Right lobe of liver (tissue), 4 donors: ENCODE data around the gene CCDC180.

Source experiments
- POLR2A ChIP-seq: fragments of 450-650 bp; IDR thresholded peaks from one replicate; pipeline ENCODE4 v1.6.1; 2017; ENCODE audit warnings: antibody characterized with exemption, mild to moderate bottlenecking
- TF ChIP-seq, protein P1 (sequence below), 4 donors: fragments of 200-600 bp in 3 of 4; fragments of 450-650 bp in 1 of 4; IDR thresholded peaks; one replicate each; pipeline versions ENCODE4 v1.5.1 to v1.8.0; 2016 to 2022; ENCODE audit warnings: antibody characterized with exemption in 4 of 4, mild to moderate bottlenecking in 2 of 4
- donor health status: DM: no; HTN: no; CAD: no.
- donor health status: DM: no; HTN: no; CAD: no.
- donor health status: DM: no; HTN: yes; CAD: no.

DNA sequence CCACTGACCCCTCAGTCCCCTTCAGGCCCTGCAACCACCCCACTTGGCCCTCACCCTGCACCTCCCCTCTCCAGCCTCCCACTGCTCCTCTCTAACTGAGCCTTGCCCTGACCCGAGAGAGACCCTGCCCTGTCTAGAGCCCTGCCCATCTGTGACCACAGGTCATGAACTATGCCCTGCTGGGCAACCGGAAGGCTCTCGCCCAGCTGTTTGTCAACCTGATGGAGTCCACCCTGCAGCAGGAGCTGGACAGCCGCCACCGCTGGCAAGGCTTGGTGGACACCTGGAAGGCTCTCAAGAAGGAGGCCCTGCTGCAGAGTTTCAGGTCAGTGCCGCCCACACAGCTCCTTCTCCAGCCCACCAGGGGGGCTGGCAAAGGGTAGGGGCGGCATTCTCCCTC is 9.4 kb downstream of the CCDC180 start:
- TF ChIP-seq, protein P1, sequence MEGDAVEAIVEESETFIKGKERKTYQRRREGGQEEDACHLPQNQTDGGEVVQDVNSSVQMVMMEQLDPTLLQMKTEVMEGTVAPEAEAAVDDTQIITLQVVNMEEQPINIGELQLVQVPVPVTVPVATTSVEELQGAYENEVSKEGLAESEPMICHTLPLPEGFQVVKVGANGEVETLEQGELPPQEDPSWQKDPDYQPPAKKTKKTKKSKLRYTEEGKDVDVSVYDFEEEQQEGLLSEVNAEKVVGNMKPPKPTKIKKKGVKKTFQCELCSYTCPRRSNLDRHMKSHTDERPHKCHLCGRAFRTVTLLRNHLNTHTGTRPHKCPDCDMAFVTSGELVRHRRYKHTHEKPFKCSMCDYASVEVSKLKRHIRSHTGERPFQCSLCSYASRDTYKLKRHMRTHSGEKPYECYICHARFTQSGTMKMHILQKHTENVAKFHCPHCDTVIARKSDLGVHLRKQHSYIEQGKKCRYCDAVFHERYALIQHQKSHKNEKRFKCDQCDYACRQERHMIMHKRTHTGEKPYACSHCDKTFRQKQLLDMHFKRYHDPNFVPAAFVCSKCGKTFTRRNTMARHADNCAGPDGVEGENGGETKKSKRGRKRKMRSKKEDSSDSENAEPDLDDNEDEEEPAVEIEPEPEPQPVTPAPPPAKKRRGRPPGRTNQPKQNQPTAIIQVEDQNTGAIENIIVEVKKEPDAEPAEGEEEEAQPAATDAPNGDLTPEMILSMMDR (IDR thresholded peaks at IDR 0.05), result no peak
- no peak for TF ChIP-seq POLR2A
